GM12801 (cell line): ENCODE results near the gene ATRAID.

ENCODE experiments used
- TF ChIP-seq, protein P1 (sequence below): IDR thresholded peaks from one replicate; pipeline ENCODE4 v1.5.1; 2011; ENCODE audit warnings: control low read depth; ENCODE audit not compliant: insufficient read length; ENCODE audit errors: extremely low read depth

ATRAID gene

DNA sequence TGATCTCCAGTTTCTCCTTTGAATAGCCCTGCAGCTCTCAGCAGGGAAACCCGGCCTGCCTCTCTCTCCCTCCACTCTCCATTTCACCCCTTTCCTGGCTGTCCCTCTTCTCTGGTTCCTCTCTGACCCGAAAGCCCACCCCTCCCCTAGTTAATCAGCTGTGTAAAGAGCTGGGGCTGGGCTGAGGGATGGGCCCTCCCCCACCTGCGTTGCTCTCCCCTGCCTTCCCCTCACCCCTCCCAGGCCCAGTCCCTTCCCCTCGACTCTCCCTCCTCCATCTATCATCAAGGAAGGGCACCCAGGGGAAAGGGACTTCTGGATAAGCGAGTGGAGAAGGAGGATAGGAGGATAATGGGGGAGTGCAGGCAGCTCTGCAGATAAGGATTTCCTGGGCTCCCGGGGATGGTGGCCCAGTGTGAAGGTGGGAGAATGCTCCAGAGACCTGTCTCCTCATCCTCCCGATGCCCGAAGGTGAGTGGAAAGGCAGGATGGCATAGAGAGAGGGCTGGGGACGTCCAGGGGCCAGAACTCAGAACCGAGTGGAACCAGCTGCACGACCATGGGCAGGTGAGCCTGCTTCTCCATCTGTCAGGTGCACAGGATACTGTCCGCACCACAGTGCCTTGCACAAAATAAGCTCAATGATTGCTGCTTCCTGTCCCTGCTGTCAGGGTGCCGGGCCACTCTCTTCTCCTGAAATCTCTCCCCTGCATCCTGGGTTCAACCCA is 39.0 kb downstream of the ATRAID start:
- TF ChIP-seq, protein P1, sequence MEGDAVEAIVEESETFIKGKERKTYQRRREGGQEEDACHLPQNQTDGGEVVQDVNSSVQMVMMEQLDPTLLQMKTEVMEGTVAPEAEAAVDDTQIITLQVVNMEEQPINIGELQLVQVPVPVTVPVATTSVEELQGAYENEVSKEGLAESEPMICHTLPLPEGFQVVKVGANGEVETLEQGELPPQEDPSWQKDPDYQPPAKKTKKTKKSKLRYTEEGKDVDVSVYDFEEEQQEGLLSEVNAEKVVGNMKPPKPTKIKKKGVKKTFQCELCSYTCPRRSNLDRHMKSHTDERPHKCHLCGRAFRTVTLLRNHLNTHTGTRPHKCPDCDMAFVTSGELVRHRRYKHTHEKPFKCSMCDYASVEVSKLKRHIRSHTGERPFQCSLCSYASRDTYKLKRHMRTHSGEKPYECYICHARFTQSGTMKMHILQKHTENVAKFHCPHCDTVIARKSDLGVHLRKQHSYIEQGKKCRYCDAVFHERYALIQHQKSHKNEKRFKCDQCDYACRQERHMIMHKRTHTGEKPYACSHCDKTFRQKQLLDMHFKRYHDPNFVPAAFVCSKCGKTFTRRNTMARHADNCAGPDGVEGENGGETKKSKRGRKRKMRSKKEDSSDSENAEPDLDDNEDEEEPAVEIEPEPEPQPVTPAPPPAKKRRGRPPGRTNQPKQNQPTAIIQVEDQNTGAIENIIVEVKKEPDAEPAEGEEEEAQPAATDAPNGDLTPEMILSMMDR: no peak

DNA sequence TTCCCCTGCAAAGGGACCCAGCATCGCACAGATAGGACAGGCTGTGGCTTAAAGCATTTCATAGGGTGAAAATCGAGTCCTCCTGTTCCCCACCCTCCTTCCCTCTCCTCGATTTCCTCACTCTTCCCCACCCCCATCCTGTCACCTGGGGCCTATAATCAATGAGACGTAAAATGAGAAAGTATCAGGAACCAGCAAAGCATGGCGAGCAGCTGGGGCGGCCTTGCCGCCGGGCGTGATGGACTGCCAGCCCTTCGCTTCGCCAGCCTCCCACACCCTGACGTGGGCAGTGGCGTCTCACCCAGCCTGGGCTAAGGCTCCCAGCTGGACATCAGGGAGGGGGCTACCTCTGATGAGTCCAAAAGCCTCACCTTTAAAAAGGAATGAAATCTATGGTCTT is 39.9 kb downstream of the ATRAID start:
- TF ChIP-seq, protein P1: no peak

DNA sequence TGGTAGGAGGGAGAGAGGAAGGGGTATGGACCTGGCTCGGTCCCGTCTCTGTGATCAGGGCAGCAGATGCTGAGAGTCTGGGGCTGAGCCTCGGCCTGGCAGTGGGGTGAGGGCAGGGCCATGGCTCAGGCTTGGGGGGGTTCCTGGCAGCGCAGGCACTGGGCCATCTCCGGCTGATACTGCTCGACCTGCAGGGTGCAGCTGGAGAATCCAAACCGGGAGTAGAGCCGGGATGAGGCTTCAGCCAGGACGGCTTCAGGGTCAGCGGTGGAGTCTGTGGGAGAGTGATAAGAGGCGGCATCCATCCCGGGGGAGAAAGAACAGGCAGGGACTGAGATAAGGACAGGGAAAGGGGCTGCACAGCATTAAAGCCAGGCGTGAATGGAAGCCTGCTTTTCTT is 43.3 kb downstream of the ATRAID start:
- TF ChIP-seq, protein P1: no peak

DNA sequence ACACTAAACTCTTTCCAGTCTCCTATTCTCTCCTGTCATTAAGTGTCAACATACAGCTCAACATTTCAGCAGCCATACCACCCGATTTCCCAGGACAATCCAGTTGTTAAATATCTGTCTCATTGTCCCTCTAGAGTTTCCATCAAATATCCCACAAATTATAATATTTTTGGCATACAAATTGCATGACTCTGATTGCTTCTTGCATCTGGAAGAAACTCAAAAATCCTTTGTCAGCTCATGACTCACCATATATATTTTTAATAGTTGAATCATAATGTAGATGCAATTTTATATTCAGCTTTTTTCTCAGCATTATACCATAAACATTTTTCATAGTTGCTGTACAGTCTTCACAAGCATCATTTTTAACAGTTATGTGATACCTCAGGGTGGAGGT is 43.8 kb downstream of the ATRAID start:
- TF ChIP-seq, protein P1: no peak

DNA sequence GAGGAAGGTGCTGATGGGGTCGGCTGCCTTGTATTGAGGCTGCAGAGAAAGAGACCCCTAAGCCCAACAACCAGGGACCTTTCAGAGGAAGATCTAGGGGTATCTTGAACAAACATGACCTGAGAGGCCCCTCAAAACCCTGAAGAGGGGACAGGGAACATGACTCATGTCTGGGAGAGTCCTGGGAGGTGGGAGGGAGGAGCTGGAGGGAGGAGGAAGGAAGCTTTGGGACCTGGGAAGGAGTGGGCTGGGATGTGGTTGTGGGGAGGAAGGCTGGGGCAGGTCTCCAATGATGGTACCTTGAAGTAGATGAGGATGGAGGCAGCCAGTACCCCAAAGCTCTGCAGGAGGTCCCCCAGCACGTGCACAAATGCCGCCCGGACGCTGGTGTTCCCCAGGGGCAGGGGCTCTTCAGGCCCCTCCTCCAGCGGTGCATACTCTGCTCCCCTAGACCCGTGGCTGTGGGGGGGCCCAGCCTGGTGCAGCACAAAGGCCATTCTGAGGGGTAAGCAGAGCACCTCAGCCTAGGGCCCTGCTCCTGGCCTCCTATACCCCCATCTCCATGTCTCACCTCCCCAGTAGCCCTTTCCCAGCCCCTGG is 45.1 kb downstream of the ATRAID start:
- TF ChIP-seq, protein P1: no peak

DNA sequence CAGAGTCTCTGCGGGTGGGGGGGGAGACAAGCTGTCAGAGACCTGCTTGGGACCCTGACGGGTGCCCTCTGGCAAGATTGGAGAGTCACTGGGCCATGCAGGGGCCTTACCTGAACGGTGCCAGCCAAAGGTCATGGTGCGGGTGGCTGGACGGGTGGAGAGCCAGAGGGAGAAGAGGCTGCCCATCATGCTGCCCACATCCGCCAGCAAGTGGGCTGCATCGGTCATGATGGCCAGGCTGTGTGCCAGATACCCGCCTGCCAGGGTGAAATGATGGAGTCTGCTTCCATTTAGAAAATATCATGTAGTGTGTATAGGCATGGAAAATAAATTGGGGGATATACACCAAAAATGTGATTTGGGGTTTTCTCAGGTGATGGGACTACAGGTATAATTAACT is 46.2 kb downstream of the ATRAID start:
- TF ChIP-seq, protein P1: no peak

DNA sequence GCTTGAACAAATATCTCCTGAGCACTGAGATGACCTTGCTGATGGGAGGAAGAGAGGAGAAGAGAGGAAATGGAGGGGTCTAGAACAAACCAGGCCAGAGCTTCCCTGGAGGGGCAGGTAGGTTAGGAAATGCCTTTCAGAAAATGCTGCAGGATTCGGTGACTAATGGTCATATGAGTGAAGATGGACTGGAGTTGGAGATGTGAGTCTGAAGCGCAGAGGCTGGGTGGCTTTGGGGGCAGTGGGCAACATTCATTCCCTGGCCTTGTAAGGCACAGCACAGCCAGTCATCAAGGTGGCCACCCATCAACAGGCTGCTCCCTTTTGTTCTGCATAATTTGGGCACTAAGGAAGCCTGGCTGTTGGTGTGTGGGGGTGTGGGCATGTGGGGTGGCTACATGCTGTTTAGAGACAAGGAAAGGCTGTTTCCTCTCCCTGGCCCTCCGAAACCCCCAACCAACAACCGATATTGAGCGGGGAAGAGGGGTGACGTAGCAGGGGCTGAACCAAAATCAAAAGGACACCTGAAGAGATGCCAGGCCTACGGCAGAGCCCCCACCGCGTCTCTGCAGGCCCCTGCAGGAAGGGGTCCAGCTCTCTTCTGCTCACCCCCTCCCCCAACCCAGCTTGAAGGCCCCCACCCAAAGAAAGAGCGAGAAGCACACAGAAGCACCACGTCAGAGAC is 49.5 kb downstream of the ATRAID start:
- TF ChIP-seq, protein P1: no peak
